Nephron (organoid): ENCODE measurements around the gene ATP5MK.

Experiments
- H3K27ac Mint-ChIP-seq, 3 experiments: 2 replicates each; pipeline ENCODE4 v1.8.0; 2020; ENCODE audit warnings: mixed read lengths in 3 of 3, mild to moderate bottlenecking in 2 of 3, moderate library complexity in 1 of 3
- H3K27me3 Mint-ChIP-seq: 2 replicates; pipeline ENCODE4 v1.8.0; 2021; ENCODE audit warnings: low read depth, mild to moderate bottlenecking, moderate library complexity, mixed read lengths
- H3K36me3 Mint-ChIP-seq: 2 replicates; pipeline ENCODE4 v1.8.0; 2020; ENCODE audit warnings: low read depth, mixed read lengths
- H3K4me1 Mint-ChIP-seq: 2 replicates; pipeline ENCODE4 v1.8.0; 2020; ENCODE audit warnings: mixed read lengths
- H3K4me3 Mint-ChIP-seq, 3 experiments: 2 replicates each; pipeline ENCODE4 v1.8.0; 2020; ENCODE audit warnings: mild to moderate bottlenecking in 3 of 3, mixed read lengths in 3 of 3, moderate library complexity in 2 of 3
- H3K9me3 Mint-ChIP-seq: 2 replicates; pipeline ENCODE4 v1.8.0; 2020; ENCODE audit warnings: mixed read lengths
- CTCF ChIP-seq, 3 experiments: fragments of 200-600 bp; sonication (generic); IDR thresholded peaks; one replicate each; pipeline ENCODE4 v1.5.0; 2021; ENCODE audit warnings: antibody characterized with exemption in 3 of 3; ENCODE audit not compliant: unreplicated experiment in 3 of 3

Gene ATP5MK

GRCh38 chr10:103441611-103442010 lies 45.3 kb upstream of the ATP5MK start:
- Mint-ChIP-seq H3K36me3 (peaks cover 75% of the 10 kb centered on the region), H3K27me3 (peaks cover 7% of the 10 kb centered on the region), H3K4me1 (no peaks in the 10 kb centered on the region), H3K4me3 (no peak overlapping the region), H3K9me3 (no peaks in the 10 kb centered on the region), H3K27ac (no peak overlapping the region)
- no peak for TF ChIP-seq CTCF (IDR thresholded peaks at IDR 0.05; ENCODE audit: unreplicated experiment in 3 of 3)

GRCh38 chr10:103441206-103441605 lies 44.9 kb upstream of the ATP5MK start:
- H3K9me3 Mint-ChIP-seq: no peaks in the 10 kb centered on the region
- H3K4me3 Mint-ChIP-seq: no peak overlapping the region
- TF ChIP-seq CTCF (IDR thresholded peaks at IDR 0.05; ENCODE audit: unreplicated experiment in 3 of 3): no peak
- H3K27me3 Mint-ChIP-seq: peaks cover 7% of the 10 kb centered on the region
- H3K36me3 Mint-ChIP-seq: peaks cover 77% of the 10 kb centered on the region
- H3K27ac Mint-ChIP-seq: no peak overlapping the region
- no peaks in the 10 kb centered on the region for H3K4me1 Mint-ChIP-seq

GRCh38 chr10:103440416-103440815 lies 44.1 kb upstream of the ATP5MK start:
- Mint-ChIP-seq H3K27ac (peak overlapping the region in 1 of 3 experiments; percentile 43), H3K36me3 (peaks cover 76% of the 10 kb centered on the region), H3K4me1 (no peaks in the 10 kb centered on the region), H3K9me3 (no peaks in the 10 kb centered on the region), H3K27me3 (peaks cover 7% of the 10 kb centered on the region), H3K4me3 (no peak overlapping the region)
- TF ChIP-seq CTCF (IDR thresholded peaks at IDR 0.05; ENCODE audit: unreplicated experiment in 3 of 3): no peak

GRCh38 chr10:103439776-103440175 lies 43.5 kb upstream of the ATP5MK start:
- Mint-ChIP-seq H3K27ac (no peak overlapping the region), H3K4me3 (no peak overlapping the region), H3K9me3 (no peaks in the 10 kb centered on the region), H3K27me3 (peaks cover 7% of the 10 kb centered on the region), H3K36me3 (peaks cover 74% of the 10 kb centered on the region), H3K4me1 (no peaks in the 10 kb centered on the region)
- TF ChIP-seq CTCF (IDR thresholded peaks at IDR 0.05; ENCODE audit: unreplicated experiment in 3 of 3): no peak

GRCh38 chr10:103433858-103434257 lies 37.6 kb upstream of the ATP5MK start:
- no peak for TF ChIP-seq CTCF (IDR thresholded peaks at IDR 0.05; ENCODE audit: unreplicated experiment in 3 of 3)
- Mint-ChIP-seq H3K27ac (no peak overlapping the region), H3K36me3 (peaks cover 69% of the 10 kb centered on the region), H3K9me3 (no peaks in the 10 kb centered on the region), H3K27me3 (no peaks in the 10 kb centered on the region), H3K4me3 (no peak overlapping the region), H3K4me1 (no peaks in the 10 kb centered on the region)

- no peaks in the 10 kb centered on the region for H3K9me3 Mint-ChIP-seq
- no peaks in the 10 kb centered on the region for H3K27me3 Mint-ChIP-seq
- no peak for TF ChIP-seq CTCF (IDR thresholded peaks at IDR 0.05; ENCODE audit: unreplicated experiment in 3 of 3)
- H3K4me1 Mint-ChIP-seq: no peaks in the 10 kb centered on the region
- H3K27ac Mint-ChIP-seq: no peak overlapping the region
- peaks cover 72% of the 10 kb centered on the region for H3K36me3 Mint-ChIP-seq
- H3K4me3 Mint-ChIP-seq: no peak overlapping the region
These were observed 35.6 kb upstream of the ATP5MK start for GRCh38 chr10:103431902-103432301.
